Middle frontal gyrus (tissue), 1 donor: ENCODE data around the gene REV1.
"Not testable (repeated sequence)": the region's sequence is repeated elsewhere in the genome, so short reads cannot be mapped to it uniquely, and the experiment has no call there.

Source experiments
- DNase-seq: peaks from one replicate; pipeline ENCODE4 v3.0.0-alpha.2; 2015; ENCODE audit warnings: low spot score; ENCODE audit errors: extremely low spot score

The REV1 gene

GRCh38 chr2:99489761-99490622, at the start of gene REV1:
Gene REV1 (minus strand): TSS chr2:99490017. CDS start chr2:99464975, 25,042 bp downstream.
- DNase-seq, result peak; percentile 86

GRCh38 chr2:99537910-99538485, 48.2 kb upstream of the REV1 start:
- no peak for DNase-seq

DNA sequence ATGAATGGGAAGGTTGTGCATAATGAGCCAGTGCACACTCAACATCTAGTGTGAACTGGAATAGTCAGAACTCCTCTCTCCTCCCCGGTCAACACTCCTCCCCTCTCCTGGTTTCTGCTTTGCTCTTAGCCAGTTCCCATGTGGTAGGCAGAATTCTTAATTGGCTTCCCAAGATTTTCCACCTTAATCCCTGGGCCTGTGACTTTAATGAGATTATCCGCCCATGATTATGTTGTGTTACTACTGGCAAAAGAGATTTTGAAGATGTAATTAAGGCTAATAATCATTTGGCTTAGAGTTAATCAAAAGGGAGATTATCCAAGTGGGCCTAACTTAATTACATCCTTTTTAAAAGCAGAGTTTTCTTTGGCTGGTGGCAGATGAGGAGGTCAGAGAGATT, 34.2 kb upstream of the REV1 start:
- DNase-seq, result no peak

GRCh38 chr2:99522157-99522556, 32.3 kb upstream of the REV1 start:
- DNase-seq, result no peak

- no peak for DNase-seq
Observed at GRCh38 chr2:99520813-99521212, 31.0 kb upstream of the REV1 start.

- DNase-seq, result no peak
Observed at GRCh38 chr2:99520195-99520594, 30.4 kb upstream of the REV1 start.

- no peak for DNase-seq
Observed at GRCh38 chr2:99514357-99514756, 24.5 kb upstream of the REV1 start.

DNA sequence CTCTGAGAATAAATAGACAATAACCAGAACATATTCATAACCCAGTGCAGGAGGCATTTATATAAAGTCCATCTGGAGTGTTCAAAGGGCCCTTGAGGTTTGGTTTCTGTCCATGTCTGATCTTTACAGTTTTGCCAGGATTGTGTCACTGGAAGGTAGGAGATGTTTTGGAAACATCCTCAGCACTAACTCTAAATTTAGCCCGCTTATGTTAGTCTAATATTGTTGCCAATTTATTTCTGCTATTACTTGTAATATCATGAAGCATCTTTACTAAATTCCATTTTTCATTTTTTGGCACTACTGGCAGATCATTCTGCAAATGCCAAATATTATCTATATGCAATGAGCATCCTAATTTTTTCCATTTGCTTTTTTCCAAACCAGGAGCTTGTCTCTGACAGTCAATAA, 22.4 kb upstream of the REV1 start:
- no peak for DNase-seq

DNA sequence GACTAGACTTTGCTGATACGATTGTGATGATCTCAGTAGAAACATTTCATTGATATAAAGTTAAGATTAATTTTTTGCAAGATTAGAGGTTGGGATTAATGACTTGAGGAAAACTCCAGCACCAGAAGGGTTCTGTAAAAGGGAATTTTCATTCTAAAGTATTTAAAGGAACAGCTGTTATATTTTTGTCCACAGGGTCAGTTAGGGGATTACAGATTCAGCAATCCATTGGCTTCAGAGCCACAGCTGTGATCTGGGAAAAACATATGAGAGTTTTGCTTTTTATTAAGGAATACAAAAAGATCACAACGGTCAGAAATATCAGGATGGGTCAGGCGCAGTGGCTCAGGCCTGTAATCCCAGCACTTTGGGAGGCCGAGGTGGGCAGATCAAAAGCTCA, 19.6 kb upstream of the REV1 start:
- no peak for DNase-seq

- no peak for DNase-seq
Observed at GRCh38 chr2:99507937-99508818, 18.4 kb upstream of the REV1 start.

DNA sequence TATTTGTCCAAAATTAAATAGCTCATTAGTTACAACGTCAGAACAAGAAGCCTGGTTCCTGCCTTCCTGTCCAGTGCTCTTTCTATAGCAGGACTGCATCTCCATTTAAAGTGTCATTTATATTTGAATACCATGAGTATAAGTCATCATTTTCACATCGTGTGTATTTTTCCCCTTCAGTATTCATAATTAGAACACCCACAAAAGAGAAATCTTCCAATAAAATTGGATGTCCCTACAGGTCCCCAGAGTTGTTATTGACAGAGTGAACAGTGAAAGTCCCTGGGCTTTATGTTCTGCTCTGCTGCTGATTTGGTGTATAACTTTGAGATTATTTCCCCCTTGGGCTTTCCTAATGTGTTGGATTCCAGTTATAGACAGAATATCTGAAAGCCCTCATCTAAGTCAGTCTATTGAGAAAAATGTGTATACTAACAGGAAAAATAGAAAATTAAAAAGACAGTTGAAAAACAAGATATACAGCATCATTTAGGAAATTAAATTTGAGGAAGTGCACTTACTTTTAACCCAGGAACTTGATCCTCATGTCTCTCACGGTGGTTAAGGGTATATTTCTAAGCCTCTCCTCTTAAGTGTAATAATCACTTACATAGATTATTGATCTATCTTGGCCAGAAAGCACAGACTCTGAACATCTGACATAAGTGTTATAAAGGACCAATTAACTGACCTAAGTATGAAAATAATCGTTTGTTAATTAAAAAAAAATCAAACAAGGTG, 15.2 kb upstream of the REV1 start:
- DNase-seq, result no peak

DNA sequence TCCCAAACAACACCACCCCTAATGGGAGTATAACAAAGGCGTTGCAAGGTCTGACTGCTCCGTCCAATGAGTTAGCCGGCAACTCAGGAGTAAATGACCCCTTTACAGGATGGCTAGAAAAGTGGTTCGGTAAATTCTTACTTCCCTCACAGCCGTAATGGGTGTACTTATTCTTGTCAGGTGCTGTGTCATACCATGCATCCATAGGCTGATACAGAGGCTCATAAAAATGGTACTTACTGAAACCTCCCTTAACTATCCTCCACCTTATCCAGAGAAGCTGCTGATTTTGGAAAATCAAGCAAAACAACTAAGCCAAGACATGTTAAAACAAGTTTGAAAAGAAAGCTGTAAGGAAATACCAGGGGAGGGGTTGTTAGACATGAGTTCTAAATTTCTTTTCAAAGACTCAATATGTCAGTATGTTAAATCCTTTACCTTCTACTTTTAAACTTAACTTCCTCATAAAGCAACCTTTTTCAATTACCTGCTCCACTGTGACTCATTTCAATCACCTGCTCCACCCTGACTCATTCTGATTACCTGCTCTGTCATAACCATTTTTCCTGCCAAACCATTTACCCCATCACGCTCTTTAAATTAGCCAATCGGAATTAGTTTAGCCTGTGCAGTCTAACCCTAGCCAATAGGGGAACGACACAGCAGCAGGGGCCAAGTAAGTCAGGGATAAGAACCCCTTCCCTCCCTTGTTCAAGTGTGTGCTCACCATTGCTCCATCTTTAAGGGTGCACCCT, 14.0 kb upstream of the REV1 start:
- not testable (repeated sequence) for DNase-seq

DNA sequence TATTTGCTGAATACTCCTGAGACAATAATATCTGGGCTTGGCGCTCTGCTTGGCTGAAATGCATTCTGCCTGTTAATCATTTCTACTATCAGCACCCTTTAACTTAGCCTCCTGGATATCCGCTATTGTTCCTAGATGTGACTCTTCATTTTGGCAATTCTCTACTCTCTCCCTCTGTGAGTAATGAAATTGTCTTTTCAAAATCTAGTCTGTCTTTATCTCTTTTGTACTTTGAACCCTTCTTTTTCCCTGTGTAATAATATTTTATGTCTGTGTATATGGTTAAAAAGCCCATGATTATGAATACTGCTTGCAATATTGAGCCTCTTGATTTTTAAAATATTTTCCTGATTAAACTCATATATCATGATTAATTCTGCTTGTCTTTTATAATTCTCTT, 6.2 kb upstream of the REV1 start:
- DNase-seq, result no peak

- DNase-seq, result no peak
Observed at GRCh38 chr2:99495115-99495860, 5.5 kb upstream of the REV1 start.

GRCh38 chr2:99492721-99493120, 2.9 kb upstream of the REV1 start:
- no peak for DNase-seq

- DNase-seq, result no peak
Observed at GRCh38 chr2:99490623-99491461, 1.0 kb upstream of the REV1 start.

- peak; percentile 19 for DNase-seq
Observed at GRCh38 chr2:99489063-99489760, 605 bp downstream of the REV1 start.

GRCh38 chr2:99488539-99489062, 1.2 kb downstream of the REV1 start:
- DNase-seq, result no peak
